Uterus (tissue), 4 donors: ENCODE measurements around the gene PTPRD. TPM values are rescaled to one million over a fixed set of nuclear protein-coding genes. Genes with fewer than 3 reads are reported as not detected.
"Not testable (repeated sequence)": the region's sequence is repeated elsewhere in the genome, so short reads cannot be mapped to it uniquely, and the experiment has no call there.

ENCODE experiments used
- DNase-seq, 2 donors: peaks; one replicate each; pipeline ENCODE4 v3.0.0-alpha.2; 2019 to 2020
- H3K27ac ChIP-seq, 2 donors: fragments of 200-600 bp; sonication (generic); 1 replicate in 1 of 2; 2 replicates in 1 of 2; pipeline ENCODE4 v1.5.1; 2016 to 2018
- H3K27me3 ChIP-seq, 2 donors: fragments of 200-600 bp; sonication (generic); one replicate each; pipeline ENCODE4 v1.5.1; 2018 to 2019; ENCODE audit warnings: control low read depth in 1 of 2
- H3K36me3 ChIP-seq, 2 donors: fragments of 200-600 bp; sonication (generic); one replicate each; pipeline ENCODE4 v1.5.1; 2019; ENCODE audit warnings: control low read depth in 1 of 2
- H3K4me1 ChIP-seq, 2 donors: fragments of 200-600 bp; sonication (generic); one replicate each; pipeline ENCODE4 v1.5.1; 2018 to 2019; ENCODE audit warnings: control low read depth in 1 of 2
- H3K4me3 ChIP-seq, 2 donors: fragments of 200-600 bp; sonication (generic); 1 replicate in 1 of 2; 2 replicates in 1 of 2; pipeline ENCODE4 v1.5.1; 2018 to 2019; ENCODE audit warnings: mild to moderate bottlenecking in 1 of 2
- H3K9me3 ChIP-seq, 2 donors: fragments of 200-600 bp; sonication (generic); one replicate each; pipeline ENCODE4 v1.5.1; 2019; ENCODE audit warnings: control low read depth in 1 of 2
- POLR2A ChIP-seq, 2 donors: fragments of 450-650 bp; IDR thresholded peaks; one replicate each; pipeline ENCODE4 v1.6.1; 2016; ENCODE audit warnings: antibody characterized with exemption in 2 of 2, mild to moderate bottlenecking in 1 of 2, moderate library complexity in 1 of 2
- intact Hi-C: fragments of 100-400 bp; cut with DNase I; formaldehyde crosslinking; loops from one replicate; pipeline ENCODE4 v1.15.1; 2023; ENCODE audit warnings: low total_unique reads
- total RNA-seq, 4 donors: library from RNA; depleted of rRNA in 3 of 4; stranded (reverse); fragments of >200 nt in 3 of 4; gene quantifications; one replicate each; pipeline versions ENCODE4 v1.1.0 to v1.2.4, GENCODE V29; 2014 to 2023
- TF ChIP-seq, protein P1 (sequence below), 4 experiments: fragments of 200-600 bp in 2 of 4; fragments of 450-650 bp in 2 of 4; sonication (generic) in 2 of 4; IDR thresholded peaks; one replicate each; pipeline ENCODE4 v1.5.1; 2016 to 2019; ENCODE audit warnings: antibody characterized with exemption in 4 of 4, mild to moderate bottlenecking in 2 of 4, moderate library complexity in 1 of 4
- donor health status: DM: yes; HTN: yes; CAD: no.

PTPRD gene
- total RNA-seq, 4 donors from 2014 or later, result 1.2 to 136 (median 26.4) TPM

DNA sequence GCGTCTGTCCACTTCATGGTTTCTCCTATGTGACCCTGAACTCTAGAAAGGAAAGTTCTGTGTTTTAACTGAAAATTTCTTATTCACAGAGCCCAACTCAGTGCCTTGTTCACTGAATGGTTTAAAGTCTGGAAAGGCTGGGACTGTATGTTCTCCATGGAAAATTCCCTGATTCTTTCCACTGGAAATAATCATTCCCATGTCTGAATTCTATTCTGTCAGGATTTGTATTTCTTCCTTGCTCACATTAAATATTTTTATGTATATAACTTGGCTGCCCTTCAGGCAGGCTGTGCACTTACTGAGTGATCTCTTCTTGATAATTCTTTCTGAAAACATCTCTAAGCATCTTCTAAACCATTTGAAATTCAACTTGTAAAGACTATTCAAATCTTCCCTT lies 1686.3 kb downstream of the PTPRD start:
- DNase-seq, result no peak
- Histone ChIP-seq H3K36me3 (no peaks in the 10 kb centered on the region), H3K4me1 (no peaks in the 10 kb centered on the region), H3K9me3 (no peaks in the 10 kb centered on the region), H3K27ac (no peak overlapping the region), H3K27me3 (no peaks in the 10 kb centered on the region), H3K4me3 (no peak overlapping the region)
- intact Hi-C loops, result no loop called here
- TF ChIP-seq POLR2A (IDR thresholded peaks at IDR 0.05), result no peak
- TF ChIP-seq, protein P1, sequence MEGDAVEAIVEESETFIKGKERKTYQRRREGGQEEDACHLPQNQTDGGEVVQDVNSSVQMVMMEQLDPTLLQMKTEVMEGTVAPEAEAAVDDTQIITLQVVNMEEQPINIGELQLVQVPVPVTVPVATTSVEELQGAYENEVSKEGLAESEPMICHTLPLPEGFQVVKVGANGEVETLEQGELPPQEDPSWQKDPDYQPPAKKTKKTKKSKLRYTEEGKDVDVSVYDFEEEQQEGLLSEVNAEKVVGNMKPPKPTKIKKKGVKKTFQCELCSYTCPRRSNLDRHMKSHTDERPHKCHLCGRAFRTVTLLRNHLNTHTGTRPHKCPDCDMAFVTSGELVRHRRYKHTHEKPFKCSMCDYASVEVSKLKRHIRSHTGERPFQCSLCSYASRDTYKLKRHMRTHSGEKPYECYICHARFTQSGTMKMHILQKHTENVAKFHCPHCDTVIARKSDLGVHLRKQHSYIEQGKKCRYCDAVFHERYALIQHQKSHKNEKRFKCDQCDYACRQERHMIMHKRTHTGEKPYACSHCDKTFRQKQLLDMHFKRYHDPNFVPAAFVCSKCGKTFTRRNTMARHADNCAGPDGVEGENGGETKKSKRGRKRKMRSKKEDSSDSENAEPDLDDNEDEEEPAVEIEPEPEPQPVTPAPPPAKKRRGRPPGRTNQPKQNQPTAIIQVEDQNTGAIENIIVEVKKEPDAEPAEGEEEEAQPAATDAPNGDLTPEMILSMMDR (IDR thresholded peaks at IDR 0.05), result no peak

DNA sequence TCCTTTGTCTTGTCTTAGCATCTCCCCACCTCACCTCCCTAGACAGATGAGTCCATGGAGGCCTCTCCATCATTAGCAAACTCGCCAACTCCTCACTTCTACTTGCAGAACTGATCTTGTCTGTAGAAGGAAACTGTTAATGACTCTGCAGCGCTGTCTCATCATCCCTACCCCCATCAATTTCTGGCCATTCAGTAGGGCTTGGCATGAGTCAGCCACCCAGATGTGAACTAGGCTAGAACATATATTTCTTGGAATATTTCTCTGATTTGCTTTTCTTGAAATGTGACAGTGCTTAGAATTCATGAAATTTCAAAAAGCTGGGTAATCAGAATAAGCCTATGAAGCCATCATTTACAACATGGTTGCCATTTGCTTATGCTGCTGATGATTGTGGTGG lies 1688.2 kb downstream of the PTPRD start:
- no peaks in the 10 kb centered on the region for H3K36me3 ChIP-seq
- no peak overlapping the region for H3K4me3 ChIP-seq
- H3K27ac ChIP-seq, result no peak overlapping the region
- H3K9me3 ChIP-seq, result no peaks in the 10 kb centered on the region
- H3K4me1 ChIP-seq, result no peaks in the 10 kb centered on the region
- TF ChIP-seq, protein P1 (IDR thresholded peaks at IDR 0.05), result no peak
- TF ChIP-seq POLR2A (IDR thresholded peaks at IDR 0.05), result no peak
- no peak for DNase-seq
- no peaks in the 10 kb centered on the region for H3K27me3 ChIP-seq
- intact Hi-C loops, result no loop called here

DNA sequence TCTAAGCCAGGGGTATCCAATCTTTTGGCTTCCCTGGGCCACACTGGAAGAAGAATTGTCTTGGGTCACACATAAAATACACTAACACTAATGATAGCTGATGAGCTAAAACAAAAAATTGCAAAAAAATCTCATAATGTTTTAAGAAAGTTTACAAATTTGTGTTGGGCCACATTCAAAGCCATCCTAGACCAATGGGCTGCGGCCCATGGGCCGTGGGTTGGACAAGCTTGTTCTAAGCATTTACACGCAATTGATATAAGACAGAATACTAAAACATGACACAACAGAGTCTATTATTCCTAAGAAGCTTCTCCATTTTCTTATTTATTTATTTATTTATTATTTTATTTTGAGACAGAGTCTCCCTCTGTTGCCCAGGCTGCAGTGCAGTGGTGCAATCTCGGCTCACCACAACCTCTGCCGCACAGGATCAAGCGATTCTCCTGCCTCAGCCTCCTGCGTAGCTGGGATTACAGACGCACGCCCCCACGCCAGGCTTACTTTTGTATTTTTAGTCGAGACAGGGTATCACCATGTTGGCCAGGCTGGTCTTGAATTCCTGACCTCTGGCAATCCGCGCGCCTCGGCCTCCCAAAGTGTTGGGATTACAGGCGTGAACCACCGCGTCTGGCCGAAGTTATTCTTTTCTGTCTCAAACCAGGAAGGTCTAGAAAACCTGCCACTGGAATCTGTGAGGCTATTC lies 1692.2 kb downstream of the PTPRD start:
- DNase-seq, H3K27ac ChIP-seq, H3K4me1 ChIP-seq, H3K36me3 ChIP-seq, intact Hi-C loops, H3K27me3 ChIP-seq, H3K4me3 ChIP-seq, H3K9me3 ChIP-seq: not testable (repeated sequence)

DNA sequence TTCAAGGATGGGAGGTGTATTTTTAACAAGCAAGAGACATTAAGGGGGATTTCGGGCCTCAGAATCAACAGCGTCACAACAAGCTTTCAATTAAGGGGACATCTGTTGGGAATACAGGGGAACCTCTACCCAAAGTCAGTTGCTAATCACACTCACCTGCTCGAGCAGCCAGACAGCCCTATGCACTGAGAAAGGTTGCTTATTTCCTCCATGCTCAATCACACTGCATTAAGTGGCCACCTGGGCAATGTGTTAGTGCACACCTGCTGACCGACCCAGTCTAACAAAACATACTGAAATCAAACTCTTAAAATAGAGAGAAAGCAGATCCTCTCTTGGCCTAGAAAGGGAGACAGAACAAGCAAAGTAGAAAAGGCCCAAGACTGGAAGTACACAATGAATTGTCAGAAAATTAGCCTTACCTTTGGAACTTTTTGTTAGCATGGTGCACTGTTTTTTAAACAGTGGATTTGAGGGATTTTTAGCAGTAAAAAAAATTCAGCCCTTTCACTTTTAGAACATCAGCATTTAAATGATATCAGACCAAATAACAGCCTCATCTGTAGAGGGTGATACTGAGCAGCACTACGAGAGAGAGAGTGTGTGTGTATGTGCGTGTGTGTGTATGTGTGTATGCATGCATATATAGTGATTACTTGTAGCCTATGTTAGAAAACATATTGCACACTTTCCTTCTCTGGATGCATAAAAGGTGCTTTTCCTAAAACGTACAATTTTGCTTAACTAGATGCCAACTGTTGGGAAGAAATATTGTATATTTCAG lies 1694.7 kb downstream of the PTPRD start:
- no peaks in the 10 kb centered on the region for H3K36me3 ChIP-seq
- TF ChIP-seq POLR2A (IDR thresholded peaks at IDR 0.05), result no peak
- intact Hi-C loops, result no loop called here

DNA sequence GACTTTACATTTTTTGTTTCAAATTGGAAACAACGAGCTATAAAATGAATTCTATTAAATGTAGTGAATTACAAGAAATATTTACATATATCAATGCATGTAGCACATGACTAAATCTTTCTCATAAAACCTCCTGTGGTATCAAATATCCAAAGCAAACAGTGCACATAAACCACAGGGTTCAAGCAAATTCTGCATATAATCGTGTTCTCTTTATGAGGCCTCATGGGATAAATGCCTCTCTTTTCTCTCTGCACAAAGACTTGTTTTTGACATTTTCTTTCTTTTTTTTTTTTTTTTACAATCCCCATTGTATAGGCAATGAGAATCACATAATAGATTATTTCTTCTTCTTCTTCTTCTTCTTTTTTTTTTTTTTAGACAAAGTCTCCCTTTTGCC lies 1696.0 kb downstream of the PTPRD start:
- H3K27ac ChIP-seq, result no peak overlapping the region
- no peak for TF ChIP-seq POLR2A (IDR thresholded peaks at IDR 0.05)
- TF ChIP-seq, protein P1 (IDR thresholded peaks at IDR 0.05), result no peak
- no peaks in the 10 kb centered on the region for H3K9me3 ChIP-seq
- no peak overlapping the region for H3K4me3 ChIP-seq
- intact Hi-C loops, result no loop called here
- no peaks in the 10 kb centered on the region for H3K36me3 ChIP-seq
- no peaks in the 10 kb centered on the region for H3K4me1 ChIP-seq
- no peaks in the 10 kb centered on the region for H3K27me3 ChIP-seq
- no peak for DNase-seq

More for the DNA sequence above, 1694.7 kb downstream of the PTPRD start:
- H3K4me1 ChIP-seq, result no peaks in the 10 kb centered on the region
- H3K27ac ChIP-seq, result no peak overlapping the region
- H3K9me3 ChIP-seq, result no peaks in the 10 kb centered on the region
- H3K27me3 ChIP-seq, result no peaks in the 10 kb centered on the region
- DNase-seq, result no peak
- no peak overlapping the region for H3K4me3 ChIP-seq

DNA sequence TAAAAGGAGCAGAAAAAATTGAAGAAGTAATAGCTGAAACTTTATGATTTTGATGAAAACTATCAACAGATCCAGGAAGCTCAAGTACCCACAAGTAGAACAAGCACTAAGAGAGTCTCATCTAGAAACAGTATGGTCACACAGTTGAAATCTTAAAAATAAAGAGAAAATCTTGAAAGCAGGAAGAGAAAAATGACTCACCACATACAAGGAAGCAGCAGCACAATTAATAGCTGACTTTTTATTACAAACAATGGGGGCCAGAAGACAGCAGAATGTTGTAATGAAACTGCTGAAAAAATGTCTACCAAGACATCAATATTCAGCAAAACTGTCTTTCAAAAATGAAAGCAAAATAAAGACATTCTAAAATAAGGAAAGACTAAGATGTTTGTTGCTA lies 1704.9 kb downstream of the PTPRD start:
- no peak for DNase-seq
- H3K4me3 ChIP-seq, result no peak overlapping the region
- no peaks in the 10 kb centered on the region for H3K27me3 ChIP-seq
- intact Hi-C loops, result no loop called here
- H3K27ac ChIP-seq, result no peak overlapping the region
- TF ChIP-seq, protein P1 (IDR thresholded peaks at IDR 0.05), result no peak
- no peak for TF ChIP-seq POLR2A (IDR thresholded peaks at IDR 0.05)
- no peaks in the 10 kb centered on the region for H3K4me1 ChIP-seq
- H3K9me3 ChIP-seq, result no peaks in the 10 kb centered on the region
- H3K36me3 ChIP-seq, result no peaks in the 10 kb centered on the region
